DND-41 (cell line): ENCODE results near the gene ZC3H18.

ENCODE experiments used
- EZH2 ChIP-seq: IDR thresholded peaks from 3 replicates; pipeline ENCODE4 v1.6.1; 2012; ENCODE audit warnings: borderline replicate concordance, low read depth, mild to moderate bottlenecking, moderate library complexity, low read length, inconsistent platforms; ENCODE audit not compliant: severe bottlenecking
- TF ChIP-seq, protein P1 (sequence below): IDR thresholded peaks from 2 replicates; pipeline ENCODE4 v1.5.1; 2012; ENCODE audit warnings: borderline replicate concordance, low read length, moderate library complexity, mild to moderate bottlenecking; ENCODE audit not compliant: poor library complexity, severe bottlenecking; ENCODE audit errors: extremely low read depth

DNA sequence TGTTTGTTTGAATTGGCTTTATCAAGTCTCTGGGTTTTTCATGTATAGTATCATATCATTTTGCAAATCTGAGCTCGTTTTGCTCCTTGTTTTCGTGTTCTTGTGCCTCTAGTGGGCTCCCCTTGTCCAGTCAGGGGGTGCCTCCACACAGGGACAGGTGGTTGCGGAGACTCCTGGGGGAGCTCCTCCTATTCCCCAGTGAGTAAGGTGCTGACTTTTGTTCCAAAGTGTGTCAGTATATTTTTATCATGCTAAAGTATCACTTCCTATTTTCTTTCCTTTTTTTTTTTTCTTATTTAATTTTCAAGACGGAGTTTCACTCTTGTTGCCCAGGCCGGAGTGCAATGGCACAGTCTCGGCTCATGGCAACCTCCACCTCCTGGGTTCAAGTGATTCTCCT lies 37.9 kb downstream of the ZC3H18 start:
- no peak for TF ChIP-seq EZH2
- TF ChIP-seq, protein P1, sequence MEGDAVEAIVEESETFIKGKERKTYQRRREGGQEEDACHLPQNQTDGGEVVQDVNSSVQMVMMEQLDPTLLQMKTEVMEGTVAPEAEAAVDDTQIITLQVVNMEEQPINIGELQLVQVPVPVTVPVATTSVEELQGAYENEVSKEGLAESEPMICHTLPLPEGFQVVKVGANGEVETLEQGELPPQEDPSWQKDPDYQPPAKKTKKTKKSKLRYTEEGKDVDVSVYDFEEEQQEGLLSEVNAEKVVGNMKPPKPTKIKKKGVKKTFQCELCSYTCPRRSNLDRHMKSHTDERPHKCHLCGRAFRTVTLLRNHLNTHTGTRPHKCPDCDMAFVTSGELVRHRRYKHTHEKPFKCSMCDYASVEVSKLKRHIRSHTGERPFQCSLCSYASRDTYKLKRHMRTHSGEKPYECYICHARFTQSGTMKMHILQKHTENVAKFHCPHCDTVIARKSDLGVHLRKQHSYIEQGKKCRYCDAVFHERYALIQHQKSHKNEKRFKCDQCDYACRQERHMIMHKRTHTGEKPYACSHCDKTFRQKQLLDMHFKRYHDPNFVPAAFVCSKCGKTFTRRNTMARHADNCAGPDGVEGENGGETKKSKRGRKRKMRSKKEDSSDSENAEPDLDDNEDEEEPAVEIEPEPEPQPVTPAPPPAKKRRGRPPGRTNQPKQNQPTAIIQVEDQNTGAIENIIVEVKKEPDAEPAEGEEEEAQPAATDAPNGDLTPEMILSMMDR, result no peak
